GM18519 (cell line): Measurements from ENCODE around the gene COG5.
"Not testable (repeated sequence)": the region's sequence is repeated elsewhere in the genome, so short reads cannot be mapped to it uniquely, and the experiment has no call there.

Experiments
- ATAC-seq: cut with Tn5 transposase; IDR thresholded peaks from one replicate; pipeline ENCODE4 v1.9.1; 2021; ENCODE audit warnings: mild to moderate bottlenecking, moderate library complexity; ENCODE audit not compliant: unreplicated experiment, low FRiP score

COG5 gene

GRCh38 chr7:107294182-107294581 lies 269.5 kb downstream of the COG5 start:
- no peak for ATAC-seq

- no peak for ATAC-seq
These were observed 271.1 kb downstream of the COG5 start for GRCh38 chr7:107292591-107292990.

DNA sequence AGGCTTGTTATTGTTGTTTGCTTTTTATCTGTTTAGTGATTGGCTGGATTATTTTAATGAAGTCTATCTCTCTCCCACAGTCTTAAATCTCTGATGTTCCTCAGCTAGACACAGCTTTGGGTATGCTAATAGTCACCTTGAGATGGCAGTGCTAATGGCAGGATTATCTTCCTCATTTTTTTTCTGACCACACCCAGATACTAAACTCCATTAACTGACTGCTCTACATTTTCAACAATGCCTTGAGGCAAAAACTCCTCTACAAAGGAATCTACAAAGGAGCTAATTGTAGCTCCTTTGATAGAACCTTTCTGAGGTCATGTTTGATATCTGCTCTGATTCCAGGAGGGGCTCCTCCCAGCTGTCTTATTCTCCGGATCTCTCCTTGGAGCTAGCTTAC lies 272.3 kb downstream of the COG5 start:
- ATAC-seq = no peak

DNA sequence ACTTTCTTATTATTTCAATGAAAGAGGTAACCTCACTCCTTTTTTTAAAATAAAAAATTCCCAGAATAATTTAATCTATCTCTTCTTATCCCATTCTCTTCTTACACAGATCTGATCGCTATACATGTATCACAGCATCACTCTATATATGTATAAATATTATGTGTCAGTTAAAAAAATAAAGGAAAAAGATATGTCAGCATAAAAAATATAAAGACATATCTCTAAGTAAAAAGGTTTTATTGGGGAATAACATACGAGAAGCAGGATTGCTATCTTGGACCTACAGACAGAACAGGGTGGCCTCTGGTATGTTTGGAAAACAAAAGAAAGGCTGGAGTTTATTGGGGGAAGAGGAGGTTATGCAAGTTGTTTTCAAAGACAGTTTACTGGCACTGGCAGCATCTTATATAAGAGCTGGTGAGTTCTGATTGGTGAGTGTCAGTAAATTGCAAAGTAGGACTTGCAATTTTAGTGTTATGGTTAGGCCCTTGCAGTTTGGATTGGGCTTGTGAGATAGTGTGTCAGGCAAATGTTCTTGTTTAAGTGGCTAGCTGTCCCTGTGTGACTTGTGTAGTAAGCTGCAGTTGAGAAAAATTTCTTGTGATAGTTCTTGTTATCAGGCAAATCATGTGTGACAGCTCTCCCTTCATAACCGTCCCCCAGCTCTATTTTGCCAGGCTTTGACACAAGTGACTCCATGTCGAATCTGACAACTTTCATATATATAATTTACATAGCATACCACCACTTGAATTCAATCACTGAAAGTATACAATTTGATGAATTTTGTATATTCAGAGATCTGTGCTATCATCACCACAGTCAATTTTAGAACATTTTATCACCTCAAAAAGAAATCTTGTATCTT lies 276.7 kb downstream of the COG5 start:
- ATAC-seq = no peak

GRCh38 chr7:107284911-107285479 lies 278.7 kb downstream of the COG5 start:
- ATAC-seq = no peak

DNA sequence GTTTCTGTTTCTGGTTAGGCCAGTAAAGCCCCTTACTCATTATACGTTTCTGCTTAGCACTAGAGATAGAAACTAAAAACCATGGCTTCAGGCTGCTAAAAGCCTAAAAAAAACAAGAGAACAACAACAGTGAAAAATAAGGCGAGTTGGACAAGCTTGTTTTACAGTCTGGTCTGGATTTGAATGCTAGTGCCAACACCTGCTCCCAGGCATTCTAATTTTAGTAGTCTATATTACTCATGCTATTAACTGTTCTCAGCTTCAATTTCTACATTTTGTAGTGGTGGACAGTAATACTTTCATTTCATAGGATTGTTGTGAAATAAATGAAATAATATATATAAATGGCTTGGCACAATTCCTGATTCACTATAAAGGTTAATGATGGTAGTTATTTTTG lies 286.4 kb downstream of the COG5 start:
- no peak for ATAC-seq

DNA sequence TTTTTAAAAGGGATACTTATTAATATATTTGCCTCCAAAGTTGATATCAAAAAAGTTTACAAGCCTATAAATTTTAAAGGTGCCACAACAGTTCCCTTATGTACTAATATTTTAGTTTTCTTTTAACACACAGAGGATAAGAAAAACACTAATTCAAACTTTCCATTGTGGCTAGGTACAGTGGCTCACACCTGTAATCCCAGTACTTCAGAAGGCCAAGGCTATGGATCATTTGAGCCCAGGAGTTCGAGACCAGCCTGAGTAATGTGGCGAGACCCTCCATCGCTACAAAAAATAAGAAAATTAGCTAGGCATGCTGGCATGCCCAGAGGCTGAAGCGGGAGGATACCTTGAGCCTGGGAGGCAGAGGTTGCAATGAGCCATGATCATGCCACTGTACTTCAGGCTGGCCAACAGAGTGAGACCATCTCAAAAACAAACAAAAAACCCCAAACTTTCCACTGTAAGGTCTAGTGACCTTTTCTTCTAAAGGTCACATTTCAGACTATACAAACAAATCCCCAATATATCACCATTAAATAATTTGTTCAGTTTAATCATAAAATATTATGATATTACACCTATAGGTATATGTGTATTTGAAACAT lies 287.4 kb downstream of the COG5 start:
- no peak for ATAC-seq

DNA sequence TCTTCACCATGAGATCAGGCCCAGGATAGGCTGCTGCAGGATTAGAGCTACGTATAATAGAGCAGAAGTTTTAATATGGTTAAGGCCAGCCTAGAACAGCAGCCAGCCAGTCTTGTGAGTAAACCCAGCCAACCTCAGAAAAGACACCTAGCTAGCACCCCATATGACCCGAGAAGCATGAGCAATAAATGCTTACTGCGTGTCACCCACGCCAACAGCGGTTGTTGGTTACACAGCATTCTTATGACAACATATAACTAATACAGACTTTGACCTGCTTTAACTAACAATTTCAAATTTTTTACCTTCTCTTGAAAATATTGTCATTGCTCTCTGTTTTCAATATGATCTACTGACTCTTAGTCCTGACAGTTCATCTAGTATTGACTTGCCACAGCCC lies 289.2 kb downstream of the COG5 start:
- no peak for ATAC-seq

GRCh38 chr7:107269790-107270189 lies 293.9 kb downstream of the COG5 start:
- ATAC-seq = no peak

GRCh38 chr7:107268594-107268993 lies 295.1 kb downstream of the COG5 start:
- ATAC-seq = no peak

GRCh38 chr7:107267138-107267537 lies 296.6 kb downstream of the COG5 start:
- no peak for ATAC-seq

- no peak for ATAC-seq
These were observed 299.0 kb downstream of the COG5 start for GRCh38 chr7:107264723-107265122.

GRCh38 chr7:107262857-107263256 lies 300.9 kb downstream of the COG5 start:
- ATAC-seq = no peak

DNA sequence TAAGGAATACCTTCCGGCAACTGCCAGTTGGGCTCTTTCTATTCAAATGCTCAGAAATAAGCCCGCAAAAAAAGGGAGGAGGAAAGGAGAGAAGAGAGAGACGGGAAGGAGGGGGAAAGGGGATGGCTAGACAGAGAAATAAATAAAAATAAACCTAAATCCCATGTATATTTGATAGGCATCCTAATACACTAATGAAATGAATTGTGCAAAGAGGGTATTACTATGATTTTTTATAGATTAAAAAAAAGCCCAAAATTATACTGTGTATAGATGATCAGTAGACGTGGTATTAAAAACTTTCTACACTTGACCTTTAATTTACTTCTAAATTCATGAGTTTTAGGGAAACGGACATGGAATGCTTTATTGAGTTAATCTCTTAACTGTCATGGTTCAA lies 305.0 kb downstream of the COG5 start:
- no peak for ATAC-seq

DNA sequence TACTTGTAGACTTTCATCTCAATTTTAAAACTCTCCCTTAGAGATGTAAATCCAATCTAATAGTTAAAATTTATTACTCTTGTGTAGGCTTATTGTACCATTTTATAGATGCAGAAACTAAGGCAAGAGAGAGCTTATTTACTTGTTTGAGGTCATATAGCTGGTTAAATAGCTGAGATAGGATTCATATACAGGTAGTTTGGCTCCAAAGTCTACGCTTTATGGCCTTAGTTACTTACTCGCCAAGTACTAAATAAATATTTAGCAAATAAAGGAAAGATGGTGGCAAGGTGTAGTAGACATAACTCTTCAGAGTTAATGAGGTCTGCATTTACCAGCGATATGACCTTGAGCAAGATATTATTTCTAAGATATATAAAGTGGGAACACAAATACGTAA lies 308.1 kb downstream of the COG5 start:
- ATAC-seq = no peak

- no peak for ATAC-seq
These were observed 309.2 kb downstream of the COG5 start for GRCh38 chr7:107254398-107254985.

- no peak for ATAC-seq
These were observed 310.1 kb downstream of the COG5 start for GRCh38 chr7:107253599-107253998.

DNA sequence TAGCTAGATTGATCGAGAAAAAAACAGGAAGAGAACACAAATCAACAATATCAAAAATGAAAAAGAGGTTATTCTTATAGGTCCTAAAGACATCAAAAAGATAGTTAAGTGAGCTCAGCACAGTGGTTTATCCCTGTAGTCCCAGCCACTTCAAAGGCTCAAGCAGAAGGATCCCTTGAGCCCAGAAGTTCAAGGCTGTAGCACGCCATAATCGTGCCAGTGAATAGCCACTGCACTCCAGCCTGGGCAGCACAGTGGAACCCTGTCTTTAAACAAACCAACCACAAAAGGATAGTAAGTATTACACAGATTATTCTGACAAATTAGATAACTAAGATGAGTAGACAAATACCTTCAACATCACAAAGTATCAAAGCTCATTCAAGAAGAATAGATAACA lies 311.8 kb downstream of the COG5 start:
- ATAC-seq = no peak

GRCh38 chr7:107248551-107249316 lies 315.0 kb downstream of the COG5 start:
- ATAC-seq = no peak

GRCh38 chr7:107246836-107247235 lies 316.9 kb downstream of the COG5 start:
- not testable (repeated sequence) for ATAC-seq

DNA sequence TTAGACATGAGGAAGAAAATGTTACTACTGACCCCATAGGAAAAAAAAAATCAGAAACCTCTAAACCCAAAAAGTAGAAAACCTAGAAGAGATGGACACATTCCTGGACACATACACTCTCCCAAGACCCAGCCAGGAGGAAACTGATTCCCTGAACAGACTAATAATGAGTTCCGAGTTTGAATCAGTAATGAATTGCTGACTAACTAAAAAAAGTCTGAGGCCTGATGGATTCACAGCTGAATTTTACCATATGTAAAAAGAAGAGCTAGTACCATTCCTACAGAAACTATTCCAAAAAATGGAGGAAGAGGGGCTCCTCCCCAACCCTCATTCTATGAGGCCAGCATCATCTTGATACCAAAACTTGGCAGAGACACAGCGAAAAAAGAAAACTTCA lies 319.1 kb downstream of the COG5 start:
- no peak for ATAC-seq
